K562 treated with DMSO at 1 percent for 24 hours (cell line): ENCODE measurements around the gene EOMES. TPM values are rescaled to one million over a fixed set of nuclear protein-coding genes. Genes with fewer than 3 reads are reported as not detected.

Source experiments
- total RNA-seq: library from RNA; unstranded; fragments of 300-600 nt; gene quantifications from 2 replicates; pipeline ENCODE4 v1.2.3, GENCODE V29; 2022; ENCODE audit warnings: low read depth; ENCODE audit not compliant: insufficient read depth

Gene EOMES
- not detected in 2 replicates for total RNA-seq

GRCh38 chr3:27721717-27722564 lies at the start of gene EOMES:
TSS of gene EOMES (minus strand) at chr3:27722323. CDS start at chr3:27722294, 29 bp downstream.

Other genes with a start within 250 kb of the EOMES start
- gene SLC4A7, start 237.9 kb downstream of the EOMES start, total RNA-seq, result 1.3 and 2.2 TPM in 2 replicates